MM.1S (cell line): ENCODE results near the gene ARID3C.

ENCODE experiments used
- DNase-seq: peaks from one replicate; pipeline ENCODE4 v3.0.0-alpha.2; 2015
- H2AFZ ChIP-seq: fragments of 300-600 bp; sonication (generic); 2 replicates; pipeline ENCODE4 v1.6.0; 2016; ENCODE audit warnings: antibody characterized with exemption, low read length
- H3F3A ChIP-seq: fragments of 300-600 bp; sonication (generic); 2 replicates; pipeline ENCODE4 v1.6.1; 2016; ENCODE audit warnings: mild to moderate bottlenecking, antibody characterized with exemption, low read length, moderate library complexity, mixed read lengths; ENCODE audit not compliant: insufficient read depth
- H3K27ac ChIP-seq: fragments of 300-600 bp; sonication (generic); 2 replicates; pipeline ENCODE4 v1.5.1; 2016; ENCODE audit warnings: mild to moderate bottlenecking, low read length
- H3K27me3 ChIP-seq: fragments of 300-600 bp; sonication (generic); replicated peaks from 2 replicates; pipeline ENCODE4 v1.6.0; 2016; ENCODE audit warnings: low read length; ENCODE audit not compliant: insufficient read depth
- H3K36me3 ChIP-seq: fragments of 300-600 bp; sonication (generic); replicated peaks from 2 replicates; pipeline ENCODE4 v1.6.1; 2016; ENCODE audit warnings: mild to moderate bottlenecking, low read length, mixed read lengths; ENCODE audit not compliant: insufficient read depth
- H3K4me1 ChIP-seq: fragments of 300-600 bp; sonication (generic); 2 replicates; pipeline ENCODE4 v1.6.1; 2016; ENCODE audit warnings: low read length, mixed read lengths
- H3K4me2 ChIP-seq: fragments of 300-600 bp; sonication (generic); 2 replicates; pipeline ENCODE4 v1.6.0; 2016; ENCODE audit warnings: low read depth, low read length
- H3K4me3 ChIP-seq: fragments of 300-600 bp; sonication (generic); 2 replicates; pipeline ENCODE4 v1.5.1; 2016; ENCODE audit warnings: low read length, mixed read lengths
- H3K79me2 ChIP-seq: fragments of 300-600 bp; sonication (generic); 2 replicates; pipeline ENCODE4 v1.6.1; 2016; ENCODE audit warnings: mixed run types, low read length, mixed read lengths
- H3K9ac ChIP-seq: fragments of 300-600 bp; sonication (generic); 2 replicates; pipeline ENCODE4 v1.6.1; 2016; ENCODE audit warnings: low read length, mixed read lengths
- H3K9me2 ChIP-seq: fragments of 300-600 bp; sonication (generic); replicated peaks from 2 replicates; pipeline ENCODE4 v1.6.1; 2016; ENCODE audit warnings: mild to moderate bottlenecking, low read length, mixed read lengths; ENCODE audit not compliant: insufficient read depth
- H3K9me3 ChIP-seq: fragments of 300-600 bp; sonication (generic); replicated peaks from 2 replicates; pipeline ENCODE4 v1.6.1; 2016; ENCODE audit warnings: mild to moderate bottlenecking, low read length, mixed read lengths; ENCODE audit not compliant: insufficient read depth
- H4K20me1 ChIP-seq: fragments of 300-600 bp; sonication (generic); 2 replicates; pipeline ENCODE4 v1.6.1; 2016; ENCODE audit warnings: mild to moderate bottlenecking, low read length, moderate library complexity, mixed read lengths; ENCODE audit not compliant: insufficient read depth
- CTCF ChIP-seq: fragments of 300-600 bp; sonication (generic); IDR thresholded peaks from 2 replicates; pipeline ENCODE4 v1.5.1; 2016; ENCODE audit warnings: antibody characterized with exemption, low read length, mixed read lengths
- EZH2 ChIP-seq: fragments of 300-600 bp; sonication (generic); optimal IDR thresholded peaks from 2 replicates; pipeline ENCODE3; 2017; ENCODE audit warnings: low read depth, mild to moderate bottlenecking, antibody characterized with exemption, low read length, mixed read lengths
- EZH2phosphoT487 ChIP-seq: fragments of 300-600 bp; sonication (generic); IDR thresholded peaks from 2 replicates; pipeline ENCODE4 v1.6.1; 2018; ENCODE audit warnings: antibody characterized with exemption, low read length

ARID3C gene

GRCh38 chr9:34579808-34580163 lies 49.1 kb downstream of the ARID3C start:
- Histone ChIP-seq H3K79me2 (no peaks in the 10 kb centered on the region), H3K9me2 (no peaks in the 10 kb centered on the region), H3K4me3 (no peak overlapping the region), H3K9ac (no peak overlapping the region), H3K36me3 (no peaks in the 10 kb centered on the region), H3K4me2 (no peak overlapping the region), H3K4me1 (no peaks in the 10 kb centered on the region), H3K9me3 (no peaks in the 10 kb centered on the region), H4K20me1 (no peaks in the 10 kb centered on the region), H3F3A (no peaks in the 10 kb centered on the region), H2AFZ (no peak overlapping the region), H3K27me3 (peaks cover 77% of the 10 kb centered on the region), H3K27ac (no peak overlapping the region)
- DNase-seq: no peak
- TF ChIP-seq EZH2phosphoT487 (no peak), EZH2 (no peak), CTCF (no peak)

GRCh38 chr9:34579104-34579807 lies 49.6 kb downstream of the ARID3C start:
- no peak for TF ChIP-seq EZH2
- TF ChIP-seq EZH2phosphoT487: no peak
- no peak for TF ChIP-seq CTCF
- no peak overlapping the region for H3K27ac ChIP-seq
- no peak overlapping the region for H3K4me2 ChIP-seq
- no peaks in the 10 kb centered on the region for H3K9me2 ChIP-seq
- H3K79me2 ChIP-seq: no peaks in the 10 kb centered on the region
- DNase-seq: no peak
- no peaks in the 10 kb centered on the region for H3K4me1 ChIP-seq
- no peak overlapping the region for H2AFZ ChIP-seq
- H3F3A ChIP-seq: no peaks in the 10 kb centered on the region
- H3K36me3 ChIP-seq: no peaks in the 10 kb centered on the region
- no peak overlapping the region for H3K9ac ChIP-seq
- peaks cover 77% of the 10 kb centered on the region for H3K27me3 ChIP-seq
- no peaks in the 10 kb centered on the region for H4K20me1 ChIP-seq
- H3K4me3 ChIP-seq: no peak overlapping the region
- no peaks in the 10 kb centered on the region for H3K9me3 ChIP-seq

- TF ChIP-seq EZH2 (no peak), EZH2phosphoT487 (no peak), CTCF (no peak)
- H4K20me1 ChIP-seq: no peaks in the 10 kb centered on the region
- H3K4me2 ChIP-seq: no peak overlapping the region
- no peak overlapping the region for H2AFZ ChIP-seq
- no peaks in the 10 kb centered on the region for H3K4me1 ChIP-seq
- no peak overlapping the region for H3K9ac ChIP-seq
- no peaks in the 10 kb centered on the region for H3K79me2 ChIP-seq
- H3K27ac ChIP-seq: no peak overlapping the region
- DNase-seq: no peak
- peaks cover 77% of the 10 kb centered on the region for H3K27me3 ChIP-seq
- H3K9me2 ChIP-seq: no peaks in the 10 kb centered on the region
- no peaks in the 10 kb centered on the region for H3K36me3 ChIP-seq
- H3K4me3 ChIP-seq: no peak overlapping the region
- no peaks in the 10 kb centered on the region for H3F3A ChIP-seq
- H3K9me3 ChIP-seq: no peaks in the 10 kb centered on the region
These were observed 50.4 kb downstream of the ARID3C start for GRCh38 chr9:34578241-34579103.
